Ishikawa (cell line): ENCODE results near the gene ATP11C.

Source experiments
- EP300 ChIP-seq: IDR thresholded peaks from 2 replicates; pipeline ENCODE4 v1.6.1; 2012; ENCODE audit warnings: borderline replicate concordance
- MAX ChIP-seq: IDR thresholded peaks from 2 replicates; pipeline ENCODE4 v1.6.1; 2012
- TAF1 ChIP-seq: IDR thresholded peaks from 2 replicates; pipeline ENCODE4 v1.6.1; 2012; ENCODE audit warnings: low read depth, mild to moderate bottlenecking
- YY1 ChIP-seq: IDR thresholded peaks from 2 replicates; pipeline ENCODE4 v1.6.1; 2012; ENCODE audit warnings: low read depth
- TF ChIP-seq, protein P1 (sequence below): IDR thresholded peaks from 2 replicates; pipeline ENCODE4 v1.6.1; 2012
- TF ChIP-seq, protein P2 (sequence below): IDR thresholded peaks from 2 replicates; pipeline ENCODE4 v1.6.1; 2012; ENCODE audit warnings: low read depth, mild to moderate bottlenecking

DNA sequence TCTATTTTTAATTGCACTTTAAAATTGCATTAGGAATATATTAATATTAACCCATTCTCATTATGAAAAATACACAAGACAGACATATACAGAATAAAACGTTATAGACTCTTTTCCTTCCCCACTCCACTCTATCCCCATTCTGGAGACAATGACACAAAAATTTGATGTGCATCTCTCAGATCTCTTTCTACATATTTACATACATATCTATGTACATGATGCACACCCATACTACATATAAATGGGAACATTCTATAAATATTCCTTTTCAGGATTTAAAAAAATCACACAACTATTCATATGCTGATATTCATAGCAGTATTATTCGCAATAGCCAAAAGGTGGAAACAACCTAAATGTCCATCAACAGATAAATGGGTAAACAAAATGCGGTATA lies 34.9 kb upstream of the ATP11C start:
- TF ChIP-seq EP300 (no peak), YY1 (no peak), TAF1 (no peak), MAX (no peak)
- TF ChIP-seq, protein P1, sequence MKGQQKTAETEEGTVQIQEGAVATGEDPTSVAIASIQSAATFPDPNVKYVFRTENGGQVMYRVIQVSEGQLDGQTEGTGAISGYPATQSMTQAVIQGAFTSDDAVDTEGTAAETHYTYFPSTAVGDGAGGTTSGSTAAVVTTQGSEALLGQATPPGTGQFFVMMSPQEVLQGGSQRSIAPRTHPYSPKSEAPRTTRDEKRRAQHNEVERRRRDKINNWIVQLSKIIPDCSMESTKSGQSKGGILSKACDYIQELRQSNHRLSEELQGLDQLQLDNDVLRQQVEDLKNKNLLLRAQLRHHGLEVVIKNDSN = no peak
- TF ChIP-seq, protein P2, sequence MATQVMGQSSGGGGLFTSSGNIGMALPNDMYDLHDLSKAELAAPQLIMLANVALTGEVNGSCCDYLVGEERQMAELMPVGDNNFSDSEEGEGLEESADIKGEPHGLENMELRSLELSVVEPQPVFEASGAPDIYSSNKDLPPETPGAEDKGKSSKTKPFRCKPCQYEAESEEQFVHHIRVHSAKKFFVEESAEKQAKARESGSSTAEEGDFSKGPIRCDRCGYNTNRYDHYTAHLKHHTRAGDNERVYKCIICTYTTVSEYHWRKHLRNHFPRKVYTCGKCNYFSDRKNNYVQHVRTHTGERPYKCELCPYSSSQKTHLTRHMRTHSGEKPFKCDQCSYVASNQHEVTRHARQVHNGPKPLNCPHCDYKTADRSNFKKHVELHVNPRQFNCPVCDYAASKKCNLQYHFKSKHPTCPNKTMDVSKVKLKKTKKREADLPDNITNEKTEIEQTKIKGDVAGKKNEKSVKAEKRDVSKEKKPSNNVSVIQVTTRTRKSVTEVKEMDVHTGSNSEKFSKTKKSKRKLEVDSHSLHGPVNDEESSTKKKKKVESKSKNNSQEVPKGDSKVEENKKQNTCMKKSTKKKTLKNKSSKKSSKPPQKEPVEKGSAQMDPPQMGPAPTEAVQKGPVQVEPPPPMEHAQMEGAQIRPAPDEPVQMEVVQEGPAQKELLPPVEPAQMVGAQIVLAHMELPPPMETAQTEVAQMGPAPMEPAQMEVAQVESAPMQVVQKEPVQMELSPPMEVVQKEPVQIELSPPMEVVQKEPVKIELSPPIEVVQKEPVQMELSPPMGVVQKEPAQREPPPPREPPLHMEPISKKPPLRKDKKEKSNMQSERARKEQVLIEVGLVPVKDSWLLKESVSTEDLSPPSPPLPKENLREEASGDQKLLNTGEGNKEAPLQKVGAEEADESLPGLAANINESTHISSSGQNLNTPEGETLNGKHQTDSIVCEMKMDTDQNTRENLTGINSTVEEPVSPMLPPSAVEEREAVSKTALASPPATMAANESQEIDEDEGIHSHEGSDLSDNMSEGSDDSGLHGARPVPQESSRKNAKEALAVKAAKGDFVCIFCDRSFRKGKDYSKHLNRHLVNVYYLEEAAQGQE = no peak
